Measurements from ENCODE around the gene IL36RN.

The IL36RN gene

GRCh38 chr2:113112441-113112840 is 53.4 kb downstream of the IL36RN start:
- CTCF ChIA-PET, result interaction anchor here (1.3 to 6.7 kb wide), 3 partner anchors 8 to 153 kb away, joined by 3 to 50 read pairs (median 5); no protein-coding TSS in a partner anchor
- TF ChIP-seq CTCF (IDR thresholded peaks at IDR 0.05; ENCODE audit: control extremely low read depth, extremely low read depth, low read depth, missing control alignments), result no peak
- no peak for DNase-seq (ENCODE audit: extremely low spot score)
- POLR2A ChIA-PET, result no interaction called here

DNA sequence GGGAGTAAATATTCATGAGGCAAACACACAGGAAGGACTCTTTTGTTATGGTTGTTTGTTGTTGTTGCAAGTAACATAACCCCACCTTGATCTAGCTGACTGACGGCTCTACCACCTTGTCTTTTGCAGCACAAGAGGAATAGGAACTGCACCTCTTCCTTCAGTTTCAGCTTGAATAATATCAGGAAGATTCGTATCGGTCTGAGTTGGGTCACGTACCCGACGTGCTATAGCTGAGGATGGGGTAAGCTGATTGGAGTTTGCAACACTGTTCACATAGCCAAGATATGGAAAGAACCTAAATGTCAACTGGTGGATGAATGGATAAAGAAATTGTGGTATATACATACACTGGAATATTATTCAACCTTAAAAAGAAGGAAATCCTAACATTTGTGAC is 53.9 kb downstream of the IL36RN start:
- ChIA-PET POLR2A (no interaction called here), CTCF (interaction anchor here (0.9 to 6.7 kb wide), 5 partner anchors 8 to 154 kb away, joined by 3 to 50 read pairs (median 3); no protein-coding TSS in a partner anchor)
- DNase-seq (ENCODE audit: extremely low spot score), result no peak
- TF ChIP-seq CTCF (IDR thresholded peaks at IDR 0.05; ENCODE audit: control extremely low read depth, extremely low read depth, low read depth, missing control alignments), result no peak

DNA sequence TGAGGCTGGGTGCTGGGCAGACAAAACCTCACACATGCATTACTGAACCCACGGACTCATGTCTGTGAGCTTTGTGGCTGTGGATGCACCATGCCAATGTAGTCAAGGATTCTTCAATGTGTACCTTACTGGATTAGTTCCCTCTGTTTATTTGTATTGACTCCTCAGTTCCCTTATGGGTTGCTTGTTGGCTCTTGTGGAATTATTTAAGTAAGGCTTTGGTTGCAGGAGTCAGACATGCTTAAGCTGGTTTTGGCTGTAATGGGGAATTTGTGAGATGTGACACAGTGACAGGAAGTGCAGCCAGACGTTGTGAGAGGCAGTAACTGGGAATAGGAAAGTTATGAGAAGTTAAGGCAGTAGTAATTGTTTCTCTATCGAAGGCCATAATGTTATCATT is 54.8 kb downstream of the IL36RN start:
- ChIA-PET POLR2A (no interaction called here), CTCF (interaction anchor here (1.0 to 6.7 kb wide), 6 partner anchors 9 to 155 kb away, joined by 3 to 50 read pairs (median 4); no protein-coding TSS in a partner anchor)
- TF ChIP-seq CTCF (IDR thresholded peaks at IDR 0.05; ENCODE audit: control extremely low read depth, extremely low read depth, low read depth, missing control alignments), result no peak
- no peak for DNase-seq (ENCODE audit: extremely low spot score)
